ENCODE measurements around the gene CCDC85C.

Gene CCDC85C

GRCh38 chr14:99604766-99605298 lies 825 bp upstream of the CCDC85C start:
- DNase-seq = no peak

GRCh38 chr14:99604278-99604765 lies 315 bp upstream of the CCDC85C start:
- peak; percentile 91 to 96 for DNase-seq

DNA sequence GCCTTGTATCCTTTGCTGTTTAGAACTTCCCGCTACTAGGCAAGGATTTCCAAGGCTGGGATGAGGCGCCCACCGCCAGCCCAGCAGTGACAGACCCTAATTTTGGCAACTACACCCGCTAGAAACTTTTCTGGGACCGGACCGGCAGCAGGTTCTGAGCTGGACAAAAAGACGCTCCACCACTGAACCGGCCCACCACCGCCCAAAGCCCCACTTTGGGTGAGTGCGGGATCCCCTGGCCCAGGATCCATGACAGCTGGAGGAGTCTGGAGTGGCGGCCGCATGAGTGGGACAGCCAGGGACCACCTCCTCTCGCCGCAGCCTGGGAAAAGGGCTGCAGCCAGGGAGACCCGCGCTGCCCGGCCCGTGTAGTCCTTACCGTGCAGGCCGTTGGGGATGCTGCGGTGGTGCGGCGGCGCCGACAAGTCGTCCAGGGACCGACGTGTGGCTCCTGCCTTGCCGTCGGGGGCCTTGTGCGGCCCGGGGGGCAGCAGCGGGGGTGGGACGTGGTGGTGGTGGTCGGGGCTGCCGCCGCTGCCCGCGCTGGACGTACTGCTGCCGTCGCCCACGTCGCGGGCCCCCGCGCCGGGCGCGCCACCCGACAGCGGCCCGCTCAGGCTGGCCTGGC lies 1.1 kb downstream of the CCDC85C start:
- no peak for DNase-seq

- no peak for DNase-seq
Measured at GRCh38 chr14:99602054-99602787, 1.8 kb downstream of the CCDC85C start.

GRCh38 chr14:99601361-99601831 lies 2.6 kb downstream of the CCDC85C start:
- peak in 1 of 2 donors; percentile 23 for DNase-seq

DNA sequence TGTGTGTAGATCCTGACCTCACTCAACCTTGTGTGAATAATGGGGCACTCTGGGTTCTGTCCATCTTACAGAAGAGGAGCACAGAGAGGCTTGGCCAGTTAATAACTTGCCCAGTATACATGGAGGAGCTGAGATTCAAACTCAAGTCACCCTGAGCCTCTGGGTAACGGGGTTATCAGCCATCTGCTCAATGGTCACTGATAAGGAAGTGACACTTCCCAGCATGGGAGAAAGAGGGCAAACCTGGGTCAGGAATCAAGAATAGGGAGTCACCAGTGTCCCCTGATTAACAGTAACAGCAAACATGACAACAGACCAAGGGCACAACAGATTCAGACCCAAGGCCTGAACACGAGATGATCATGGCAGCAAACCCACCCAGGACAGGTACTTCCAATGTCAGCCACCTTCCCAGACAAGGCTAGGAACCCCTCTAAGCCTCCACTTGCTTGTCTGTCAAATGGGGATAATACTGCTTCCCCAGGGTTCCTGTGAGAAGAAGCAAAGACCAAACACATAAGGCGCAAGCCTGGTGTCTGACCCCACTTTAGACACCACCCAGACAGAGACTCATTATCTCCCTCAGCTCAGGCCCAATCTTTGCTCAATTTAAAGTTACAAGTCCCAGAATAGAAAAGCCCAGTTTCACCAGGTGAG lies 3.6 kb downstream of the CCDC85C start:
- no peak for DNase-seq

DNA sequence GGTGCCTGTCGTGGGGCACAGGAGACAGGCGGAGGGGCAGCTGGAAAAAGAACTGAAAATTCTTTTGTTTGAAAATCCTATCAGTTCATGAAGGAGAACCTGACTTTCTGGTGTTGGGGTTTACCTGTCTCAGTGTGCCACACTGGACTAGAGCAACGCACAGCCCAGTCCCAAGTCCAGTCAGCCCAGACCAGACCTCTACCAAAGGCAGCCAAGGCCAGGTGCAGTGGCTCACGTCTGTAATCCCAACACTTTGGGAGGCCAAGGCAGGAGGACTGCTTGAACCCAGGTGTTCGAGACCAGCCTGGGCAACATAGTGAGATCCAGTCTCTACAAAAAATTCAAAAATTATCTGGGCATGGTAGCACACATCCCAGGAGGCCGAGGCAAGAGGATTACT lies 4.6 kb downstream of the CCDC85C start:
- no peak for DNase-seq

DNA sequence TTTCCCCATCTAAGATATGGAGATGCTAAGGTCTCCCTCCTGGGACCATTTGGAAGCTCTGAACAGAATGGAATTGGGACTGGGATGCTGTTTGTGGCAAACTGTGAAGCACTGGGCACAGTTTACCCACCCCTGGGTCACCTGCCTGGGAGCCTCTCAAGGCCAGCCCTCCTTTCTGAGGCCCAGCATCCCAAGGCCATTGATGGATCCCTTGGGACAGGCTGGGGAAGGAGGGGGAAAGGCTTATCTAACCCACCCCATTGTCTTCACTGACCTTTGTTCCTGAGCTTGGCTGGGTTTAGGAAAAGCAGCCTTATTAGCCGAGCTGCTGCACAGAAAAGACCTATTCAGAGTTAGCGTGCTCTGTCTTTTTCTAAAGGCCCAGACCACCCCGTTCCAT lies 5.2 kb downstream of the CCDC85C start:
- DNase-seq = peak in 1 of 2 donors; percentile 9

- DNase-seq = no peak
Measured at GRCh38 chr14:99597911-99598600, 6.0 kb downstream of the CCDC85C start.

- no peak for DNase-seq
Measured at GRCh38 chr14:99596772-99597171, 7.2 kb downstream of the CCDC85C start.

GRCh38 chr14:99596071-99596627 lies 7.9 kb downstream of the CCDC85C start:
- DNase-seq = no peak

GRCh38 chr14:99595524-99595923 lies 8.5 kb downstream of the CCDC85C start:
- no peak for DNase-seq

GRCh38 chr14:99595034-99595433 lies 9.0 kb downstream of the CCDC85C start:
- DNase-seq = no peak

GRCh38 chr14:99593971-99594841 lies 9.8 kb downstream of the CCDC85C start:
- DNase-seq = no peak

GRCh38 chr14:99592933-99593753 lies 10.9 kb downstream of the CCDC85C start:
- peak in 1 of 2 donors; percentile 51 for DNase-seq

- no peak for DNase-seq
Measured at GRCh38 chr14:99592394-99592793, 11.6 kb downstream of the CCDC85C start.

- DNase-seq = no peak
Measured at GRCh38 chr14:99590746-99591555, 13.1 kb downstream of the CCDC85C start.

- no peak for DNase-seq
Measured at GRCh38 chr14:99589651-99590530, 14.1 kb downstream of the CCDC85C start.

DNA sequence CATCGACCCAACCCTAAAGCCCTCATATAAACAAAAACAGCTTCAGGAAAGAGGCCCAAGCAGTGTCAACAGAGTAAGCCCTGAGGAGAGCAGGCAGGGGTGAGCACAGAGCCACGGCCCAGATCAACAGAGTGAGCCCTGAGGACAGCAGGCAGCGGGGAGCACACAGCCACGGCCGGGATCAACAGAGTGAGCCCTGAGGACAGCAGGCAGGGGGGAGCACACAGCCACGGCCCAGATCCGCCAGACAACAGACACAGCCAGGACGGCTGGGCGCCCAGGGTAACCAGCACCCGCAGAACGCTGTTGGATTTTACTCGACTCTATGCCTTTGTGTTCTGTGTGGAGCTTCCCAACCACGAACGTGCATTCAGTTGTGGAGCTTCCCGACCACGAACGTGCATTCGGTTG lies 15.0 kb downstream of the CCDC85C start:
- DNase-seq = no peak

Data from hippocampal formation (tissue), 2 donors.